ENCODE measurements around the gene TANC1.

Gene TANC1

GRCh38 chr2:159225025-159226016 is 256.9 kb downstream of the TANC1 start:
- DNase-seq (ENCODE audit: low spot score): peak; percentile 34

DNA sequence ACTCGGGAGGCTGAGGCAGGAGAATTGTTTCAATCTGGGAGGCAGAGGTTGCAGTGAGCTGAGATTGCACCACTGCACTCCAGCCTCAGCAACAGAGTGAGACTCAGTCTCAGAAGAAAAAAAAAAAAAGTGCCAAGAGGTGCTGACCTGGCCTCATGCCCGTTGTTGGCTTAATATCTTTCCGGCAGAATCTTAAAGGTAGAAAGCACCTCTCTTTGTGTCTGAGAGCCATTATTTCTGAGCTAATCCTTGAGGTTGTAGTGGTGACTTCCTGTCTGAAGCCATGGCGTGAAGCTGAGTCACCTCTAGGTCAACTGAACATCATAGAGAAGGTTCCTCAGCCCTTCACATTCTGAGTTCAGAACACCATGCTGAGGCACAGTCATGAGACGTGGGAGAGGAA is 257.6 kb downstream of the TANC1 start:
- DNase-seq (ENCODE audit: low spot score): peak; percentile 94

- no peak for DNase-seq (ENCODE audit: low spot score)
Observed at GRCh38 chr2:159226608-159227385, 258.4 kb downstream of the TANC1 start.

GRCh38 chr2:159227467-159227866 is 259.0 kb downstream of the TANC1 start:
- DNase-seq (ENCODE audit: low spot score): no peak

DNA sequence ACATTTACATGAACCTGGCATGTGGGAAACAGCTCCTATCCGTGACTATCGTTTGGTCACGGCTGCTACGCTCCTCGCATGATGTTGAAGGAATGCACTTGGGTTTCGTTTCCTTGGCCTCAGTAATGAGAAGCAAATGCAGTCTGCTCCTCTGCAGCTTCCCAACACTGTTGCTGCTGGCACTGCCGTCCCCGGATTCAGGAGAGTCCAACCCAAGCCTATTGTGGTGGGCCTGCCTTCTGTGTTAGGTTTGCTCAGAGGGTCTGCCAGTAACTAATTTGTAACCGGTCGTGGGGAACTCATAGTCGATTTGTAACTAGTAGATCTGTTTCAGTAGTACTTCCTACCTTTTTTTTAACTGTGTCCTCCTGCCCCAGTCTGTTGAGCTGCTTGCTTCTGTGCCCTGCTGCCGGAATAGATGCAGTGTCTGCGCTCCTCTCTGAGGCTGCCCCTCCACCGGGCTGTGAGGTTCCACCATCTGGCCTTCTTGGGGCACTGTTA is 259.7 kb downstream of the TANC1 start:
- DNase-seq (ENCODE audit: low spot score): no peak

- DNase-seq (ENCODE audit: low spot score): no peak
Observed at GRCh38 chr2:159229476-159230144, 261.2 kb downstream of the TANC1 start.

GRCh38 chr2:159230145-159230877 is 261.9 kb downstream of the TANC1 start:
- DNase-seq (ENCODE audit: low spot score): no peak

GRCh38 chr2:159232456-159233170 is 264.2 kb downstream of the TANC1 start:
- no peak for DNase-seq (ENCODE audit: low spot score)

GRCh38 chr2:159234868-159235267 is 266.4 kb downstream of the TANC1 start:
- no peak for DNase-seq (ENCODE audit: low spot score)

DNA sequence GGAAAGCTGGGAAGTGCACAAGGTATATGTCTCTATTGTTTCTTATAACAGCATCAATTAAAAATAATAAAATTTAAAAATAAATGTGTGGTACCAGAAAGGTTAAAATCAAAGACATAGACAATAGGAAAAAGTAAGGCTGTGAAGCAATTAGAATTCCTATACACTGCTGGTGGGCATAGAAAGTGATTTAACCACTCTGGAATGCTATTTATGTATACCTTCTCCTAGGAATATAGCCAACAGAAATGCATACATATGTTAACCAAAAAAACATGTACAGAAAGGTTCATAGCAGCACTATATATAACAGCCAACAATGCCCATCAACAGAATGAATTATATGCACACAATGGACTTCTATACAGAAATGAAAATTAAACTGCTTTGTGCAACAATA is 275.1 kb downstream of the TANC1 start:
- no peak for DNase-seq (ENCODE audit: low spot score)

- no peak for DNase-seq (ENCODE audit: low spot score)
Observed at GRCh38 chr2:159246325-159246988, 278.0 kb downstream of the TANC1 start.

DNA sequence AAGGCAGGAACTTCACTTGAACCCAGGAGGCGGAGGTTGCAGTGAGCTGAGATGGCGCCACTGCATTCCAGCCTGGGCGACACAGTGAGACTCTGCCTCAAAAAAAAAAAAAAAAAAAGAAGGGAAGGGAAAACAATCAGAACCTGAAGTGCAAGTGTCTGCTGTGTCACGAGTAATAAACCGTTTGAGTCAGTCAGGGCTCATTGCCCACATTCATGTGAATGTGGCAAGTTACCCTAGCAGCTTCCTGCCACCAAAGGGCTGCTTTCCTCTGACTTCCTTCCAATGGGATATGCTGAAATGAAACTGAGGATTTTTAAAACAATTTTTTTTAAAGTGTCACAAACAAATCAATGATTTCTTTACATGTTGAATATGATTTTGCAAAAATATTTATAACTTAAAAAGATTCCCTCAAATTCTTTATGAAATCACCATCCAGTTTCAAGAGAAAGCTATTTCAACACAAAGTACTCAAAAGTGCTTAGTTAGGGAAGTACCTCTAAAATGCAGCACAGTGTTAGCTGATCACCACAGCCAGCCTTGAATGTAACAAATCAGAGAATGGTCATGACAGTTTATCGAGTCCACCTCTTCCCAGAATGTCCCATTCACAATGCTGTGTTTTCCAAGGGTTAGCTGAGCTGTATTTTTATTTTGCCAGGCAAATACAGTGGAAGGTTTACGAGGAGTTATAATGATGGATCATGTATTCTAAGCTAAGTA is 281.7 kb downstream of the TANC1 start:
- DNase-seq (ENCODE audit: low spot score): peak; percentile 75

DNA sequence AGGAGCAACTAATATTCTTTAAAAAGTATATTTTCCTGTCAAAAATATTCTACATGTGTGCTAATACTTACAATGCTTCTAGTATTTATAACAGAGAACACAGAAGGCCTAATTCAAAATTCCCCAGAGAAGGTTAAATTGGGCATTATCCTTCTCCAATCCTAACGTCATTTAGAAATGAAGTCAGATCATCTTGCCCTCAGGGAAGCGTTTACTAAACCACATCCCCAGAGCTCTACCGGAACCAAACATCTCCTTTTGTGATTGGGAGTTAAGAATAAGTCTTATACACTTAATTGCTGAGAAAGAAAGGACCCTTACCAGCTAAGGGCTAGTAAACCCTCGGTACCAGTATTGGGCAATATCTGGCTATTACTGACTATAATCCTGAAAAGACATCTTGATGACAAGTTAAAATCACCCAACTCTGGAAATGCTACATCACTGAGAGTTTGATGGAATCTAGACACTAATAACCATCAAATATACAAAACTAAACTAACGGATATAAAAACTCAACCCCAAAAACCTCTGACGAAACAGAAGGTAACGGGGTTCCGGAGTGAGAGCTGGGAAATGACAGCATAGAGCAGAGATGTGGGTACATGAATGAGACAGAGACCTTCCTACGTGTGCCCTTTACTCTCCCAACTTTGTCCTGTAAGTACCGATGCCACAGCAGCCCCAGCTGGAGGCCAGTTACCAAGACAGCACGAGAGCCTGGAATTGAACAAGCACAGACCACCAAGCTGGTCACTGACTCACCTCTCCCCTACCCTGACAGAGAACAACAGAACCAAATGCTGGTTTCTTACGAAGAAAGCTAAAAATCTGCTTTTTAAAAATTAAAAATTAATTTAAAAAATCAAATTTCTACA is 283.1 kb downstream of the TANC1 start:
- no peak for DNase-seq (ENCODE audit: low spot score)

GRCh38 chr2:159252905-159253304 is 284.5 kb downstream of the TANC1 start:
- DNase-seq (ENCODE audit: low spot score): no peak

DNA sequence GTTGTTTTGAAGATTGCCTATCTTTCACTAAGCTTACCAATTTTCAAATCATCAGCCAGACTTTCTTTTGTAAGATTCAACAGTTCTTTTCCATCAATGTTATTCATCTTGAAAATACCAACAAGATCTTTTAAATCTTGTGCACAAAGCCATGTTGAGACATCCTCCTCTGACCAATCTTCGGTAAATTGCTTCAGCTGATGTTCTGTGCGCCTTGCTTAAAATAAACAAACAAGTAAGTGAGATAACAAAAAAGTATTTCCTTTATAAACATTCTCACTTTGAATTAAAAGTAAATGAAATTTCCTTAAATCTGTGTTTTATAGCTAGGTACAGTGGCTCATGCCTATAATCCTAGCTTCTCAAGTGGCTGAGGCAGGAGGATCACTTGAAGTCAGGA is 287.7 kb downstream of the TANC1 start:
- no peak for DNase-seq (ENCODE audit: low spot score)

DNA sequence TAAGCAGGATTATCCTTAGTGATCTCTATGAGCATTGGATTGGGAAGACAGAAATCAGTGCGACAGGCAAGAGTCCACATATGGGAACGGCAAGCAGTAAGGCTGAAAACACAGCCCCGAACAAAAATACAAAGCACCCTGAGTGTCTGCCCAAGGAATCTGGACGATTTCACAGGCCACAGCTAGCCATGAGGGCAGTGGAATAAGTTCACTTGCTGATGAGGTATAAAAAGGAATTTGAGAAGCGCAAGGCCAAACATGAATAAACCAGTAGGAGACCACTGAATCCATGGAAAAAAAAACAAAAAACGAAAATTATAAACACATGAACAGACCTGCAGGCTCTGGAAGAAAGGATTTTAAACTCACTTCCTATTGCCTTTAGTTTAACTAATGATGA is 293.8 kb downstream of the TANC1 start:
- DNase-seq (ENCODE audit: low spot score): no peak

DNA sequence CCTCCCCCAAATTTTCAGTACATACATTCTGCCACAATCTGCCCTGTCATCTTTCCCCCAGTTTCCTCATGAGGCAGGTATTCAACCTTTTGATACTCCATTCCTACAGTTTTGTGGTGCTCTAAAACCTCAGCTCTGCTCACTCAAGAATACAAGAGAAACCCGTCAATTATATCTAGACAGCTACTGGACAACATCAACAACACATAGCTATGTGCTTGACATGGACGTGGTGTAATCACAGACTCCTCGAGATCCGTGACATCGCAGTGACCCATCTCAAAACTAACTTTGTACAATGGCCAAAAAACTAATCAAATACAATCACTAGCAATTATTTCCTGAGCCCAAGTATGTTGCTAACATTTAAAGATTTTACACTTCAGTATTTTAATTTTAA is 294.5 kb downstream of the TANC1 start:
- DNase-seq (ENCODE audit: low spot score): no peak

- DNase-seq (ENCODE audit: low spot score): no peak
Observed at GRCh38 chr2:159265171-159265576, 296.7 kb downstream of the TANC1 start.

- no peak for DNase-seq (ENCODE audit: low spot score)
Observed at GRCh38 chr2:159266554-159266953, 298.1 kb downstream of the TANC1 start.
